ENCODE measurements around the gene SPTSSA. TPM values are rescaled to one million over a fixed set of nuclear protein-coding genes. Genes with fewer than 3 reads are reported as not detected.

Gene SPTSSA
- total and polyA plus RNA-seq, 10 of the 15 experiments (the other 5 are each of a cell fraction or from before 2014, with no cell fraction given): 9.3 to 37.7 (median 21.0) TPM

DNA sequence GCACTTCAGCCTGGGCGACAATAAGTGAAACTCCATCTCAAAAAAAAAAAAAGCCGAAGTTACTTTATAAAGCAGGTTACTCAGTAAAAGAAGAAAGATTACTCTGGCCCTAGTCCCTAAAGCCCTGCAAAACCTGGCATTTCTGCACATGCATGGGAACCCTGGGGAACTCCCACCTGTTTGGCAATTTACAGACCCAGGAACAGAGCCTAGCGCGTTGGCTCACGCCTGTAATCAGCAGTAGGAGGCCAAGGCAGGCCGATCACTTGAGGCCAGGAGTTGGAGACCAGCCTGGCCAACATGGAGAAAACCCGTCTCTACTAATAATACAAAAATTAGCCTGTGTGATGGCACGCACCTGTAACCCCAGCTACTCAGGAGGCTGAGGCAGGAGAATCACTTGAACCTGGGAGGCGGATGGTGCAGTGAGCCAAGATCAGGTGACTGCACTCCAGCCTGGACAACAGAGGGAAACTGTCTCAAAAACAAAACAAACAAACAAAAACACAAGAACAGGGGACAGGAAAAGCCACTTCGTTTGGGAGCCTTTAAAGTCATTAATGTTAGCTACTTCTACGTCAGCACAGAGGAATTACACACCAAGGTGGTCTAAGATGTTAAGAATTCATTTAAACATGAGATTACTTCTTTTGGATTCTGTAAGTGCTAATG is 34.1 kb upstream of the SPTSSA start:
- POLR2A ChIA-PET: no interaction called here
- SMC1A ChIA-PET (ENCODE audit: uncharacterized antibody, unreplicated experiment): no interaction called here
- no TSS peak for BruUV-seq (replicated peaks)
- Histone ChIP-seq H3K27ac (ENCODE audit: control insufficient read depth, insufficient read depth) (no peak overlapping the region), H3K27me3 (replicated peaks in 1 of 2; ENCODE audit: control insufficient read depth in 2 of 2, insufficient read depth in 2 of 2, low read length in 1 of 2) (no peaks in the 10 kb centered on the region), H3K79me2 (ENCODE audit: control insufficient read depth, insufficient read depth, low read length) (no peaks in the 10 kb centered on the region), H3K9ac (ENCODE audit: control insufficient read depth, insufficient read depth, low read length) (no peak overlapping the region), H3K4me2 (ENCODE audit: control insufficient read depth, insufficient read depth) (no peak overlapping the region), H3K4me3 (no peak overlapping the region), H2AFZ (ENCODE audit: control insufficient read depth, low read depth, low read length) (no peak overlapping the region), H4K20me1 (ENCODE audit: control insufficient read depth, insufficient read depth) (no peaks in the 10 kb centered on the region), H3K9me3 (replicated peaks; ENCODE audit: control insufficient read depth, insufficient read depth, low read length) (no peaks in the 10 kb centered on the region), H3K36me3 (ENCODE audit: control insufficient read depth in 2 of 2, insufficient read depth in 2 of 2, low read length in 1 of 2) (no peaks in the 10 kb centered on the region), H3K4me1 (ENCODE audit: control insufficient read depth, insufficient read depth, low read length) (no peaks in the 10 kb centered on the region)
- in situ Hi-C loops (cut with MboI): no loop called here
- RAD21 ChIA-PET (ENCODE audit: unreplicated experiment): interaction anchor here (3.2 kb wide), 1 partner anchor 165 kb away, joined by 19 read pairs; no protein-coding TSS in a partner anchor
- intact Hi-C loops (cut with micrococcal nuclease; ENCODE audit: unreplicated experiment): no loop called here
- no peak for FAIRE-seq
- 57% methylated on average over 11 of the region's 11 CpGs for WGBS (ENCODE audit: insufficient coverage, insufficient replicate concordance, low lambda C conversion rate, missing lambda C conversion rate)
- no peak for ATAC-seq
- DNase-seq (ENCODE audit: low read depth, low spot score): no peak
- CTCF ChIA-PET: interaction anchor here (2.5 to 2.6 kb wide), 2 partner anchors 164 to 173 kb away, joined by 9 read pairs; no protein-coding TSS in a partner anchor
- TF ChIP-seq YY1 (IDR thresholded peaks at IDR 0.05; ENCODE audit: low read depth, low read length) (no peak), ETV6 (conservative IDR thresholded peaks at IDR 0.05 in 1 of 2, IDR thresholded peaks at IDR 0.05 in 1 of 2; ENCODE audit: borderline replicate concordance in 1 of 2, low read depth in 1 of 2) (no peak), WRNIP1 (IDR thresholded peaks at IDR 0.05; ENCODE audit: borderline replicate concordance, low read depth, low read length) (no peak), NBN (IDR thresholded peaks at IDR 0.05) (no peak), RUNX3 (IDR thresholded peaks at IDR 0.05; ENCODE audit: low read length) (no peak), NR2C2 (IDR thresholded peaks at IDR 0.05; ENCODE audit: borderline replicate concordance, control insufficient read depth, insufficient read length, low read depth) (no peak), ESRRA (IDR thresholded peaks at IDR 0.05; ENCODE audit: low read length) (no peak), MTA3 (IDR thresholded peaks at IDR 0.05; ENCODE audit: borderline replicate concordance, low read length) (no peak), POU2F2 (IDR thresholded peaks at IDR 0.05; ENCODE audit: borderline replicate concordance, low read depth, low read length) (no peak), SMC3 (IDR thresholded peaks at IDR 0.05; ENCODE audit: borderline replicate concordance, low read length) (no peak)
- TF ChIP-seq, protein P1, sequence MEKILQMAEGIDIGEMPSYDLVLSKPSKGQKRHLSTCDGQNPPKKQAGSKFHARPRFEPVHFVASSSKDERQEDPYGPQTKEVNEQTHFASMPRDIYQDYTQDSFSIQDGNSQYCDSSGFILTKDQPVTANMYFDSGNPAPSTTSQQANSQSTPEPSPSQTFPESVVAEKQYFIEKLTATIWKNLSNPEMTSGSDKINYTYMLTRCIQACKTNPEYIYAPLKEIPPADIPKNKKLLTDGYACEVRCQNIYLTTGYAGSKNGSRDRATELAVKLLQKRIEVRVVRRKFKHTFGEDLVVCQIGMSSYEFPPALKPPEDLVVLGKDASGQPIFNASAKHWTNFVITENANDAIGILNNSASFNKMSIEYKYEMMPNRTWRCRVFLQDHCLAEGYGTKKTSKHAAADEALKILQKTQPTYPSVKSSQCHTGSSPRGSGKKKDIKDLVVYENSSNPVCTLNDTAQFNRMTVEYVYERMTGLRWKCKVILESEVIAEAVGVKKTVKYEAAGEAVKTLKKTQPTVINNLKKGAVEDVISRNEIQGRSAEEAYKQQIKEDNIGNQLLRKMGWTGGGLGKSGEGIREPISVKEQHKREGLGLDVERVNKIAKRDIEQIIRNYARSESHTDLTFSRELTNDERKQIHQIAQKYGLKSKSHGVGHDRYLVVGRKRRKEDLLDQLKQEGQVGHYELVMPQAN (conservative IDR thresholded peaks at IDR 0.05): no peak
- TF ChIP-seq, protein P2, sequence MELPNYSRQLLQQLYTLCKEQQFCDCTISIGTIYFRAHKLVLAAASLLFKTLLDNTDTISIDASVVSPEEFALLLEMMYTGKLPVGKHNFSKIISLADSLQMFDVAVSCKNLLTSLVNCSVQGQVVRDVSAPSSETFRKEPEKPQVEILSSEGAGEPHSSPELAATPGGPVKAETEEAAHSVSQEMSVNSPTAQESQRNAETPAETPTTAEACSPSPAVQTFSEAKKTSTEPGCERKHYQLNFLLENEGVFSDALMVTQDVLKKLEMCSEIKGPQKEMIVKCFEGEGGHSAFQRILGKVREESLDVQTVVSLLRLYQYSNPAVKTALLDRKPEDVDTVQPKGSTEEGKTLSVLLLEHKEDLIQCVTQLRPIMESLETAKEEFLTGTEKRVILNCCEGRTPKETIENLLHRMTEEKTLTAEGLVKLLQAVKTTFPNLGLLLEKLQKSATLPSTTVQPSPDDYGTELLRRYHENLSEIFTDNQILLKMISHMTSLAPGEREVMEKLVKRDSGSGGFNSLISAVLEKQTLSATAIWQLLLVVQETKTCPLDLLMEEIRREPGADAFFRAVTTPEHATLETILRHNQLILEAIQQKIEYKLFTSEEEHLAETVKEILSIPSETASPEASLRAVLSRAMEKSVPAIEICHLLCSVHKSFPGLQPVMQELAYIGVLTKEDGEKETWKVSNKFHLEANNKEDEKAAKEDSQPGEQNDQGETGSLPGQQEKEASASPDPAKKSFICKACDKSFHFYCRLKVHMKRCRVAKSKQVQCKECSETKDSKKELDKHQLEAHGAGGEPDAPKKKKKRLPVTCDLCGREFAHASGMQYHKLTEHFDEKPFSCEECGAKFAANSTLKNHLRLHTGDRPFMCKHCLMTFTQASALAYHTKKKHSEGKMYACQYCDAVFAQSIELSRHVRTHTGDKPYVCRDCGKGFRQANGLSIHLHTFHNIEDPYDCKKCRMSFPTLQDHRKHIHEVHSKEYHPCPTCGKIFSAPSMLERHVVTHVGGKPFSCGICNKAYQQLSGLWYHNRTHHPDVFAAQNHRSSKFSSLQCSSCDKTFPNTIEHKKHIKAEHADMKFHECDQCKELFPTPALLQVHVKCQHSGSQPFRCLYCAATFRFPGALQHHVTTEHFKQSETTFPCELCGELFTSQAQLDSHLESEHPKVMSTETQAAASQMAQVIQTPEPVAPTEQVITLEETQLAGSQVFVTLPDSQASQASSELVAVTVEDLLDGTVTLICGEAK (IDR thresholded peaks at IDR 0.05; ENCODE audit: borderline replicate concordance): no peak
- TF ChIP-seq, protein P3, sequence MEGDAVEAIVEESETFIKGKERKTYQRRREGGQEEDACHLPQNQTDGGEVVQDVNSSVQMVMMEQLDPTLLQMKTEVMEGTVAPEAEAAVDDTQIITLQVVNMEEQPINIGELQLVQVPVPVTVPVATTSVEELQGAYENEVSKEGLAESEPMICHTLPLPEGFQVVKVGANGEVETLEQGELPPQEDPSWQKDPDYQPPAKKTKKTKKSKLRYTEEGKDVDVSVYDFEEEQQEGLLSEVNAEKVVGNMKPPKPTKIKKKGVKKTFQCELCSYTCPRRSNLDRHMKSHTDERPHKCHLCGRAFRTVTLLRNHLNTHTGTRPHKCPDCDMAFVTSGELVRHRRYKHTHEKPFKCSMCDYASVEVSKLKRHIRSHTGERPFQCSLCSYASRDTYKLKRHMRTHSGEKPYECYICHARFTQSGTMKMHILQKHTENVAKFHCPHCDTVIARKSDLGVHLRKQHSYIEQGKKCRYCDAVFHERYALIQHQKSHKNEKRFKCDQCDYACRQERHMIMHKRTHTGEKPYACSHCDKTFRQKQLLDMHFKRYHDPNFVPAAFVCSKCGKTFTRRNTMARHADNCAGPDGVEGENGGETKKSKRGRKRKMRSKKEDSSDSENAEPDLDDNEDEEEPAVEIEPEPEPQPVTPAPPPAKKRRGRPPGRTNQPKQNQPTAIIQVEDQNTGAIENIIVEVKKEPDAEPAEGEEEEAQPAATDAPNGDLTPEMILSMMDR (IDR thresholded peaks at IDR 0.05 in 2 of 3, conservative IDR thresholded peaks at IDR 0.05 in 1 of 3; ENCODE audit: control insufficient read depth in 2 of 3, extremely low read depth in 1 of 3, insufficient read depth in 1 of 3, low read depth in 3 of 3, low read length in 3 of 3): no peak
- TF ChIP-seq, protein P4, sequence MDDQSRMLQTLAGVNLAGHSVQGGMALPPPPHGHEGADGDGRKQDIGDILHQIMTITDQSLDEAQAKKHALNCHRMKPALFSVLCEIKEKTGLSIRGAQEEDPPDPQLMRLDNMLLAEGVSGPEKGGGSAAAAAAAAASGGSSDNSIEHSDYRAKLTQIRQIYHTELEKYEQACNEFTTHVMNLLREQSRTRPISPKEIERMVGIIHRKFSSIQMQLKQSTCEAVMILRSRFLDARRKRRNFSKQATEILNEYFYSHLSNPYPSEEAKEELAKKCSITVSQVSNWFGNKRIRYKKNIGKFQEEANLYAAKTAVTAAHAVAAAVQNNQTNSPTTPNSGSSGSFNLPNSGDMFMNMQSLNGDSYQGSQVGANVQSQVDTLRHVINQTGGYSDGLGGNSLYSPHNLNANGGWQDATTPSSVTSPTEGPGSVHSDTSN (IDR thresholded peaks at IDR 0.05; ENCODE audit: insufficient replicate concordance, low read depth, low read length): no peak
